ENCODE results near the gene PLCH2.

The PLCH2 gene

DNA sequence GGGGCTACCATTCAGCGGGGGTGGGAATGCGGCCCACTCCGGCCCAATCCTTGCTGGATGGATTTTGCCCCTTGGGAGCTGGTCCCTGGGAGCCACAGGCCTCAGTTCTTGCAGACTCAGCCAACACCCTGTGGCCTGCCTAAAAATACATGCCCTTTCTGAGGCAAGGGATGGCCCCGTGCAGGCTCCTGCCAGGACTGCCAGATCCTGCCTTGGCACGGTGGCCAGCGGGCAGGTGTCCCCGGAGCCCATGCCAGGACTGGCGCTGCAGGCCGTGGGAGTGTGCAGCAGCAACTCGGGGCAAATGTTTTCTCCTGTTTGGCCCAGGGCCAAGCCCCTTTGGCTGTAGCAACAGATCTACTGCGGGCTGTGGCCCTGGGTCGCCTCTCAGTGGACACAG, 51.9 kb downstream of the PLCH2 start:
- TF ChIP-seq Cebpa-rat (IDR thresholded peaks at IDR 0.05) = no peak
- Histone ChIP-seq H3K9me3 (no peaks in the 10 kb centered on the region), H3K27me3 (peaks cover 62% of the 10 kb centered on the region), H3K4me2 (no peak overlapping the region), H3K27ac (no peak overlapping the region), H3K4me3 (no peak overlapping the region), H3K4me1 (peaks cover 71% of the 10 kb centered on the region), H3K36me3 (0 out of 2 replicates have a peak, but pooled peaks cover 5% of the 10 kb centered on the region), H4K20me1 (peaks cover 81% of the 10 kb centered on the region), H3K9ac (no peak overlapping the region)

DNA sequence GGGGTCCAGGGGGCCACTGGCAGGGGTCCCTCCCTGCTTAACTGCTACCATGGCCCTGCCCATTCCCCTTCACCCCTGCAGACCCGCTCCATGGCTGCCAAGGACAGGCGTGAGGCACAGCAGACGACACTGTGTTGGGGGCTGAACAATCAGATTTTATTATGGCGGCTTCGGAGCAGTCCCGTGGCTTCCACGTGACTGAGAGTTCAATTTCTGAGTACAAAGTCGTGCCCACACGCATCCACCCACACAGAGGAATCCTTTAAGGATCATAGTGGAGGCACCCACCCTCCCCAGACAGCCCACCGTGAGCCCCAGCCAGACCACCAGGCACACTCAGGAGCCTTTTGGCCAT, 52.5 kb downstream of the PLCH2 start:
- Histone ChIP-seq H3K27me3 (peaks cover 67% of the 10 kb centered on the region), H3K9me3 (no peaks in the 10 kb centered on the region), H3K9ac (no peak overlapping the region), H3K4me3 (no peak overlapping the region; the same call in 1 of the 2 replicates), H3K36me3 (0 out of 2 replicates have a peak, but pooled peaks cover 4% of the 10 kb centered on the region), H3K4me2 (no peak overlapping the region), H3K27ac (no peak overlapping the region), H3K4me1 (peaks cover 65% of the 10 kb centered on the region), H4K20me1 (peaks cover 75% of the 10 kb centered on the region)
- no peak for TF ChIP-seq Cebpa-rat (IDR thresholded peaks at IDR 0.05)

DNA sequence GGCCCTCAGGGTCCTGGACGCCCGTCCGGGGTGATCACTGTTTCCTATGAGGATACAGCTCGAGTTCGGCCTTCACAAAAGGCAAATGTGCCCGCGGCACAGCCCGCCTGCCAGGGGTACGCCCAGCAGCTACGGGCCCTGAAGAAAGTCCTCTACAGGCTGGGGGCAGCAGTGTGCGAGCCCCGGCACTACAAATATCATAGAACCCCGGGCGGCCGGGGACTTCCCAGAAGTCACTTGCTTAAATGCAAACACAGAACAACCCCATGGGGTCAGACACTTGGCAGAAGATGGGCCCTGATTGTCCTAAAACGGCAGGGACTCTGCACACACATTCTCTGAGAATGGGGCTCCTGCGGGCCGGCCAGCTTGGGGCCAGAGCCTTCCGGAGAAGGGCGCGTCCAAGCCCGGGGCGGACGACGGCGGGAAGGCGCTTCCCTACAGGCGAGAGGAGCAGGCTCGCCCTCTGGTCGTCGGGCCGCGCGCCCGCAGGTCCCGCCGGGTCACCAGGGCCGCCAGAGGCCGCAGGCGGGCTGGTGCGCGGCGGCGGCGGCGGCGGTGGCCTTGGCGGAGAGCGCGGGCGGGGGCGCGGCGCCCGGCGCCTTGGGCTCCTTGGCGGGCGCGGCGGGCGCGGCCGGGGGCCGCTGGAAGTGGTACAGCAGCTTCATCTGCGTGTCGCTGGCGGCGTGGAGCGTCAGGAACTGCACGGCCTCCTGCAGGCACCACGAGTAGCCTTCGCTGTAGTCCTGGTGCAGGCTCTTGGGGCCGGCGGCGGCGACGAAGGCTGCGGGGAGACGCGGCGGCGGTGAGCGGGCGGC, 53.1 kb downstream of the PLCH2 start:
- Histone ChIP-seq H3K27ac (no peak overlapping the region), H3K9me3 (no peaks in the 10 kb centered on the region), H3K4me2 (peak overlapping the region; percentile 73), H4K20me1 (peaks cover 69% of the 10 kb centered on the region), H3K4me3 (peak overlapping the region; percentile 51), H3K36me3 (no peaks in the 10 kb centered on the region), H3K4me1 (peaks cover 61% of the 10 kb centered on the region), H3K9ac (no peak overlapping the region), H3K27me3 (peaks cover 72% of the 10 kb centered on the region)
- no peak for TF ChIP-seq Cebpa-rat (IDR thresholded peaks at IDR 0.05)

DNA sequence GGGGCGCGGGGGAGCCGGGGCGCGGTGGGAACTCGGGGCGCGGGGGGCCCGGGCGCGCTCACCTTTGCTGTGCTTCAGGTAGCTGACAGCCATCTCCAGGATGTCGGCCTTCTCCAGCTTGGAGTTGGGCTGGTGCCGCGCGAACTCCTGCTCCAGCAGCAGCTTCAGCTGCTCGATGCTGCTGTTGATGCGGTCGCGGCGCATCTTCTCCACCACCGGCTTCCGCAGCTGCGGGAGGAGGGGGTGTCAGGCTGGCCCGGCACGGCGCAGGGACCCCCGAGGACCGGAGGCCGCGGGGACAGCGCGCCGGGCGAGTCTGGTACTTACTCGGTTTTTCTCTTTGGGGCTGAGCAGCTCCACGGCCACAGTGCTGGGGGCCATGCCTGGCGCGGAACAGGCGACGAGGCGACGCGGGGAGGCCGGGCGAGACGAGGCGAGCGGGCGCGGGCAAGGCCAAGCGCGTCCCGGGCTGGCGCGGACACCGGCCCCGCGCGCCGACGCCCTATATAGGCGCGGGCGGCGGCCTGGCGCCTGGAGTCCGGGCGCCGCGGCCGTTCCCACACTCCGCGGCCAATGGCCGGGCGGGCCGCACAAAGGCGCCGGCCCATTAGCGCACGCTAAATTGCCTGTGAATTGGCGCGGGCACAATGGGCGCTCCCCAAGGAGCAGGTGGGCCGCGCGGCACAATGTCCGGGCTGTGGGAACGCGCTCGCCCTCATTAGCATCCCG, 53.9 kb downstream of the PLCH2 start, which contains the start of gene HES5:
Gene HES5 (minus strand): TSS at position 480 of the 729 bp plus-strand sequence. CDS start 99 bp downstream, at position 381.
- H4K20me1 ChIP-seq = peaks cover 61% of the 10 kb centered on the region
- no peak within 1 kb of the TSS for H3K27ac ChIP-seq
- H3K4me3 ChIP-seq = peak within 1 kb of the TSS; percentile 51
- no peaks in the 10 kb centered on the region for H3K9me3 ChIP-seq
- no peaks in the 10 kb centered on the region for H3K36me3 ChIP-seq
- H3K4me2 ChIP-seq = peak within 1 kb of the TSS; percentile 73
- peaks cover 80% of the 10 kb centered on the region for H3K27me3 ChIP-seq
- no peak within 1 kb of the TSS for H3K9ac ChIP-seq
- H3K4me1 ChIP-seq = peaks cover 61% of the 10 kb centered on the region
- TF ChIP-seq Cebpa-rat (IDR thresholded peaks at IDR 0.05) = no peak

DNA sequence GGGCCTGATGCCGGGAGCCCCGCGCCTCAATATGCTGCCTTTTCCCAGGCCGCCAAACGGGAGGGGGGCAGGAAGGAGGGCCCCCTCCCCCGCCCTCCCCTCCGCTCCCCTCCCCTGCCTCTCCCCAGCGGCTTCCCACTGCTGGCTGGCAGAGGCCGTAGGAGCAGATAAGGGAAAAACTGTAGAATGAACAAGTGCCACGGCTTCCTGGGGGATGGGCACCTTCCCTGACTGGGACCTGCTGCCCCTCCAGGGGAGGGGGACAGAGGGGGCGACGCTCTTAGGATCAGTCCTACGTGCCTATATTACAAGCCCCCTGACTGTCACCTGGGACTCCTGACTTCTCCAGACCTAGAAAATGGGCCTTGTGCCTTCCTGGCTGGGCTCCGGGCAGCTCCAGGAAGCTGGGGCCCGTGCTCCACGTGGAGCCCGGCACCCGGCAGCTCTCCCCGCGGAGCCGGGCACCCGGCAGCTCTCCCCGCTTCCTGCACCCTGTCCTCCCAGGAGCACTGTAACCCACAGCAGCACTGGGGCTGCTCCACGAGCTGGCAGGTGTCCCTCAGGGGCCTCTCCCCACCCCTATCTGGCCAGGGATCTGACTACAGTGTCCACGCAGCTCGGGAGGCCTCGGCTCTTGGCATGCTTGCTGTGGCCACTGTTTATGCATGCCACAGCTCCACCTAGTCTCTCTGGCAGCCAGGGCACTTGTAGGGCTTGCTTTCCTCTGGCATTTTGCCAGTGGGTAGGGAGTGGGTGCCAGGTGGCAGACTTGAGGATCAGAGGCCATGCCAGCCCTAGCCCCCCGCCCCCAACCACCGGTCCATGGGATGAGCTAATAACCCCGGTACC, 54.6 kb downstream of the PLCH2 start:
- Histone ChIP-seq H3K27ac (no peak overlapping the region), H3K4me2 (peak overlapping the region; percentile 73), H3K9me3 (no peaks in the 10 kb centered on the region), H3K4me3 (peak overlapping the region; percentile 51), H3K9ac (no peak overlapping the region), H3K36me3 (no peaks in the 10 kb centered on the region), H3K27me3 (peaks cover 84% of the 10 kb centered on the region), H4K20me1 (peaks cover 53% of the 10 kb centered on the region), H3K4me1 (peaks cover 53% of the 10 kb centered on the region)
- no peak for TF ChIP-seq Cebpa-rat (IDR thresholded peaks at IDR 0.05)

DNA sequence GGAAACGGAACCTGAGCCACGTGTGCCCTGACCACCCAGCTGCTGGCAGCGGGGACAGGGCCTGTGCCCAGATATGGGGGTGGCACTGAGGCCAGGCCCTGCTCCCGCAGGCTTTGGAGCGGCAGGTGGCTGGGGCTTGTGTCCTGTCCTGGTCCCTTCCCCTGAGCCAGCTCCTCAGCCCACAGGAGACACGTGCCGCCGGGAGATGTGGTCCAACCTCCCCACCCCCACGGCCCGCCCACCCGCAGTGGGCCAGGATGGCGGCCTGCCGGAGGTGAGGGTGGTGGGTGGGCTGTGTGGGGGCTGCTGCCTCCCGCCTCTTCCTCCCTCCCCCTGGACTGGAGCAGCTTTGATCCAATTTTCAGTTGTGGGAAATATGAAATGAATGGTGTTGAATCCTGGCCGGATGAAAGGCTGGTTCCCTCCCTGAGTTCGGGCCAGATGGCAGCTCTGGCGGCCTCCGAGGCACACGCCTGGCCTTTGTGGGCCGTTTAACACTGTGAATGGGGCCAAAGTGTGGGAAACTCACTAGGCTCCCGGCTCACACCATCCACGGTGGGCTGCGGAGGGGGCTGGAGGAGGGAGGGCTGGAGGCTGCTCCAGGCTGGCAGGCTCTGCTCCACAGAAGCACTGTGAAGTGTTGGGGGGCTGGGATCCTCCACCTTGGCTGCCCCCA, 56.5 kb downstream of the PLCH2 start:
- TF ChIP-seq Cebpa-rat (IDR thresholded peaks at IDR 0.05) = no peak
- Histone ChIP-seq H3K9ac (no peak overlapping the region), H4K20me1 (peaks cover 41% of the 10 kb centered on the region)

DNA sequence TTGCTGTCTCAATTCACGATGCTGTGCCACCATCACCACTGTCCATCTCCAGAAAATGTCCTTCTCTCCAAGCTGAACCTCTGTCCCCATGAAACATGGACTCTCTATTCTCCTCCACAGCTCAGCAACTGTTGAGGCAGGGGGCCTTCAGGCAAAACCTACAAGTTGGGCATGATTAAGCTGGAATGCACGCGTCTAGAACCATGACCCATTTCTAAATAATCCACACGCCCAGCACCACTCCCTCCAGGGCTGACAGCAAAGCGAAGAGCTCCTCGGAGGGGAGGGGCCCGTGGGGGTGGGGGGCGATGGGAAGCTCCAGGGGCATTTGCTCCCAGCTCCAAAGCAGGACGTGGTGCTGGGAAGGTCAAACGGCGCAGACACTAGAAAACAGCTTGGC, 57.3 kb downstream of the PLCH2 start:
- Histone ChIP-seq H3K9ac (no peak overlapping the region), H3K27ac (no peak overlapping the region), H3K4me3 (no peak overlapping the region), H3K36me3 (no peaks in the 10 kb centered on the region), H3K4me2 (no peak overlapping the region), H3K4me1 (peaks cover 40% of the 10 kb centered on the region), H4K20me1 (peaks cover 36% of the 10 kb centered on the region), H3K27me3 (peaks cover 69% of the 10 kb centered on the region), H3K9me3 (no peaks in the 10 kb centered on the region)
- TF ChIP-seq Cebpa-rat (IDR thresholded peaks at IDR 0.05) = no peak

More for the DNA sequence above, 56.5 kb downstream of the PLCH2 start:
- H3K27ac ChIP-seq = no peak overlapping the region
- H3K4me3 ChIP-seq = no peak overlapping the region
- H3K36me3 ChIP-seq = no peaks in the 10 kb centered on the region
- no peaks in the 10 kb centered on the region for H3K9me3 ChIP-seq
- peaks cover 42% of the 10 kb centered on the region for H3K4me1 ChIP-seq
- H3K27me3 ChIP-seq = peaks cover 77% of the 10 kb centered on the region
- no peak overlapping the region for H3K4me2 ChIP-seq

DNA sequence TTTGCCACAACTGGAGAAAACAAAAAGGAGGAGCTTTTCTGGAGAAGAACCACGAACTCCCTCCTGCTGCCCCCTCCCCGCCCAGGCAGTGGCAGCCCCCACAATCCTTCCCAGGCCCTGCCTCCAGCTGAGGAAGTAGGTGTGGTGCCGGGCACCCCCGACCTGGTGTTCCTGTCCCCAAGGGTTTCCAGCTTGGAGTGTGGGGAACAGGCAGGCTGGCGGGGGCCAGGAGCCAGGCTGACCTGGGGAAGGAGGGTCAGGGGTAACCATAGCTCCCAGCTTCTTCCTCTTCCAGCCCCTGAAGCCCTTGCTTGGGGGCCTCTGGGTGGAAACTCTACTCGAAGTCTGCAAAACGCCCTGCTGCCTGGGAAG, 58.2 kb downstream of the PLCH2 start:
- peaks cover 35% of the 10 kb centered on the region for H3K4me1 ChIP-seq
- no peak overlapping the region for H3K9ac ChIP-seq
- TF ChIP-seq Cebpa-rat (IDR thresholded peaks at IDR 0.05) = no peak
- no peak overlapping the region for H3K27ac ChIP-seq
- H3K27me3 ChIP-seq = peaks cover 60% of the 10 kb centered on the region
- no peaks in the 10 kb centered on the region for H3K9me3 ChIP-seq
- H3K36me3 ChIP-seq = no peaks in the 10 kb centered on the region
- H4K20me1 ChIP-seq = peaks cover 29% of the 10 kb centered on the region
- no peak overlapping the region for H3K4me3 ChIP-seq
- H3K4me2 ChIP-seq = peak overlapping the region; percentile 20; the same call in 1 of the 2 replicates
